SK-N-SH (cell line): ENCODE measurements around the gene ASCC2.

ENCODE experiments used
- CTCF ChIP-seq: fragments of 200-600 bp; sonication (generic); IDR thresholded peaks from 2 replicates; pipeline ENCODE4 v1.6.1; 2017; ENCODE audit warnings: antibody characterized with exemption, mild to moderate bottlenecking, moderate library complexity
- JUND ChIP-seq: IDR thresholded peaks from 2 replicates; pipeline ENCODE4 v1.4.0; 2012
- RAD21 ChIP-seq: IDR thresholded peaks from 2 replicates; pipeline ENCODE4 v1.6.1; 2012; ENCODE audit warnings: mild to moderate bottlenecking, low read length

DNA sequence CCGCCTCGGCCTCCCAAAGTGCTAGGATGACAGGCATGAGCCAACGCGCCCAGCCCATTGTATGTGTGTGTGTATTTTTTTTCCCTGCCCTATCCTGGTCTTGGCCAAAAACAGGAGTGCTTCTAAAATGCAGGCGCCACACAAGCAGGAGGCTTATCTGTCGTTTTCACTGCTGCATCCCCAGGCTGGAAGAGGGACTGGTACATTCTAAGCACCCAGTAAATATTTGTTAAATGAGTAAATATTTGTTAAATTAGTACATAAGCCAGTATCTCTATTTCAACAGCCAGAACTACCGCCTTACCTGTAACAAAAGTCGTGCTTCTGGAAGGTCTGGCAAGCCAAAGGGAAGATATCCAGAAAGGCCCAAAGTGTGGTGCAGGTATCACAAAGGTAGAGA, 24.9 kb downstream of the ASCC2 start:
- TF ChIP-seq JUND (no peak), RAD21 (no peak), CTCF (no peak)
